Activated T-cell treated with anti-CD3 and anti-CD28 coated beads, Interleukin-2, amount 50 U/mL, for 24 hours (primary cell): Measurements from ENCODE around the gene ATAD2B.

ENCODE experiments used
- DNase-seq: peaks from one replicate; pipeline ENCODE4 v3.0.0-alpha.2; 2020
- H3K27ac Mint-ChIP-seq: 2 replicates; pipeline ENCODE4 v1.8.0; 2020; ENCODE audit warnings: mild to moderate bottlenecking, mixed read lengths
- H3K27me3 Mint-ChIP-seq: 2 replicates; pipeline ENCODE4 v1.8.0; 2020; ENCODE audit warnings: mixed read lengths
- H3K36me3 Mint-ChIP-seq: 2 replicates; pipeline ENCODE4 v1.8.0; 2020; ENCODE audit warnings: low read depth, mixed read lengths
- H3K4me1 Mint-ChIP-seq: 2 replicates; pipeline ENCODE4 v1.8.0; 2020; ENCODE audit warnings: low read depth, mixed read lengths
- H3K4me3 Mint-ChIP-seq: 2 replicates; pipeline ENCODE4 v1.8.0; 2020; ENCODE audit warnings: mild to moderate bottlenecking, moderate library complexity, mixed read lengths
- H3K9me3 Mint-ChIP-seq: 2 replicates; pipeline ENCODE4 v1.8.0; 2020; ENCODE audit warnings: mixed read lengths

The ATAD2B gene

DNA sequence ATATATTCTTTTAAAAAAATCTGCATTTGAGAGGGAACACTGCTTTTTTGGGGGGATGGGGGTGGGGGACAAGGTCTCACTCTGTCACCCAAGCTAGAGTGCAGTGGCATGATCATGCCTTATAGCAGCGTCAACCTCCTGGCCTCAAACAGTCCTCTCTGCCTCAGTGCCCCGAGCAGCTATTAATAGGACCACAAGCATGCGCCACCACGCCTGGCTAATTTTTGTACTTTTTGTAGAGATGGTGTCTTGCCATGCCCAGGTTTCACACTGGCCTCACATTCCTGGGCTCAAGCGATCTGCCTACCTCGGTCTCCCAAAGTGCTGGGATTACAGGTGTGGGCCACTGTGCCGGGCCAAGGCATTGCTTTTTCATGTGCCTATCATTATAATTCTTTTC lies 154.2 kb downstream of the ATAD2B start:
- Mint-ChIP-seq H3K4me1 (no peaks in the 10 kb centered on the region), H3K4me3 (no peak overlapping the region), H3K27me3 (no peaks in the 10 kb centered on the region), H3K36me3 (peaks cover 69% of the 10 kb centered on the region), H3K9me3 (no peaks in the 10 kb centered on the region), H3K27ac (no peak overlapping the region)
- no peak for DNase-seq

DNA sequence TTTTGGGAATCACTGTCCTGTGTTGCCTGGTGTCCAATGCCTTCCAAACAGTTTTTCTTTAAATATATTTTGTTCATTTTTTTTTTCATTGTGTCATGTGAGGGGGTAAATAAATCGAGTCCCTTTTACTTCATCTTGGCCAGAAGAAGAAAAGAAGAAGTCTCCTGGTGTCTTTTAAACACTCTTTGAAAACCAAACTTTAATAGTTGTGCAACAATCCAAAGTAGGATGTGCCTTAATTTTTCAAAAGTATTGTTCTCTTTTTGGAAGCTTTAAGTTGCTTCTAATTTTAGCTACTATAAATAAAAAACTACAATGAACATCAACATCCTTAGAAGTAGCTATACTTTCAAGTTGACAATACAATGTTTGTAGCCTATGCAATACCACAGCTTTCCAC lies 154.9 kb downstream of the ATAD2B start:
- Mint-ChIP-seq H3K36me3 (peaks cover 68% of the 10 kb centered on the region), H3K4me1 (no peaks in the 10 kb centered on the region), H3K27ac (no peak overlapping the region), H3K4me3 (no peak overlapping the region), H3K9me3 (no peaks in the 10 kb centered on the region), H3K27me3 (no peaks in the 10 kb centered on the region)
- no peak for DNase-seq

DNA sequence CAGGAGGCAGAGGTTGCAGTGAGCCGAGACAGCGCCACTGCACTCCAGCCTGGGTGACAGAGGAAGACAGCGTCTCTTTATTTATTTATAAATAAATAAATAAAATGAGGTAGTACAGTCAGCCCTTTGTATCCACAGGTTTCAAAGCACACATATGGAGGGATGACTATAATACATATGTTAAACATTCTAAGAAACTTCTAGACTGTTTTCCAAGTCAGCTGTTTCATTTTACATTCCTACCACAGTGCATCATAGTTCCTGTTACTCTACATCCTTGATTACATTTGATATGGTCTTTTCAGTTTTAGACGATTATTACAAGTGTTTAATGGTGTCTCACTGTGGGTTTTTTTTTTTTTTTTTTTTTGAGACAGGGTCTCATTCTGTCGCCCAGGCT lies 157.6 kb downstream of the ATAD2B start:
- no peak for DNase-seq
- peaks cover 62% of the 10 kb centered on the region for H3K36me3 Mint-ChIP-seq
- no peaks in the 10 kb centered on the region for H3K4me1 Mint-ChIP-seq
- H3K27me3 Mint-ChIP-seq: no peaks in the 10 kb centered on the region
- no peaks in the 10 kb centered on the region for H3K9me3 Mint-ChIP-seq
- no peak overlapping the region for H3K4me3 Mint-ChIP-seq
- no peak overlapping the region for H3K27ac Mint-ChIP-seq

- H3K36me3 Mint-ChIP-seq: peaks cover 59% of the 10 kb centered on the region
- no peaks in the 10 kb centered on the region for H3K9me3 Mint-ChIP-seq
- no peak for DNase-seq
- no peak overlapping the region for H3K4me3 Mint-ChIP-seq
- H3K4me1 Mint-ChIP-seq: no peaks in the 10 kb centered on the region
- H3K27ac Mint-ChIP-seq: no peak overlapping the region
- no peaks in the 10 kb centered on the region for H3K27me3 Mint-ChIP-seq
Measured at GRCh38 chr2:23767876-23768621, 158.9 kb downstream of the ATAD2B start.

DNA sequence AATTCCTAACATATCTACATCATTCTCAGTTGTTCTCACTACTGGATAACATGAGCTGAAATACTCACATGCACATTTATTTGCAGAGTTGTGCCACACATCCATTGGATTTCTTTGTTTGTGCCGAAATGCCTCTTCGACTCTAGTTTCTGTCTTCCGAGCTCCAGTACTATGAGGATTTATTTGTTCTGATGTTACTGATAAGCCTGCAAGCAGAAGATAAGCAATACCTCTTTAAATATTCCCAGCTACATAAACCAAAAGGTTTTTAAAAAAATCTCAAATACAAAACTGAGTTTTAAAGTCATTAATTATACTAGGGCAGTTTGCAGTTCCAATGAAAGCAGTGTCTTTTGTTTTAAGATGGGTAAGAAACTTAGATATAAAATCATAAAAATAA lies 164.8 kb downstream of the ATAD2B start:
- H3K27ac Mint-ChIP-seq: no peak overlapping the region
- H3K9me3 Mint-ChIP-seq: no peaks in the 10 kb centered on the region
- peaks cover 66% of the 10 kb centered on the region for H3K36me3 Mint-ChIP-seq
- DNase-seq: no peak
- H3K27me3 Mint-ChIP-seq: no peaks in the 10 kb centered on the region
- H3K4me3 Mint-ChIP-seq: no peak overlapping the region
- H3K4me1 Mint-ChIP-seq: peaks cover 20% of the 10 kb centered on the region

- peaks cover 20% of the 10 kb centered on the region for H3K4me1 Mint-ChIP-seq
- no peaks in the 10 kb centered on the region for H3K27me3 Mint-ChIP-seq
- H3K4me3 Mint-ChIP-seq: no peak overlapping the region
- peaks cover 70% of the 10 kb centered on the region for H3K36me3 Mint-ChIP-seq
- DNase-seq: no peak
- no peaks in the 10 kb centered on the region for H3K9me3 Mint-ChIP-seq
- peak overlapping the region; percentile 55 for H3K27ac Mint-ChIP-seq
Measured at GRCh38 chr2:23761638-23762037, 165.3 kb downstream of the ATAD2B start.

GRCh38 chr2:23760736-23761135 lies 166.2 kb downstream of the ATAD2B start:
- Mint-ChIP-seq H3K9me3 (no peaks in the 10 kb centered on the region), H3K4me3 (no peak overlapping the region), H3K27me3 (no peaks in the 10 kb centered on the region), H3K36me3 (peaks cover 75% of the 10 kb centered on the region), H3K4me1 (peaks cover 20% of the 10 kb centered on the region), H3K27ac (no peak overlapping the region)
- no peak for DNase-seq

GRCh38 chr2:23757686-23758433 lies 169.1 kb downstream of the ATAD2B start:
- peaks cover 20% of the 10 kb centered on the region for H3K4me1 Mint-ChIP-seq
- no peaks in the 10 kb centered on the region for H3K9me3 Mint-ChIP-seq
- no peak overlapping the region for H3K27ac Mint-ChIP-seq
- H3K36me3 Mint-ChIP-seq: peaks cover 84% of the 10 kb centered on the region
- H3K4me3 Mint-ChIP-seq: no peak overlapping the region
- no peak for DNase-seq
- no peaks in the 10 kb centered on the region for H3K27me3 Mint-ChIP-seq

- H3K9me3 Mint-ChIP-seq: no peaks in the 10 kb centered on the region
- H3K4me3 Mint-ChIP-seq: no peak overlapping the region
- H3K36me3 Mint-ChIP-seq: peaks cover 85% of the 10 kb centered on the region
Measured at GRCh38 chr2:23756593-23757292, 170.2 kb downstream of the ATAD2B start.

DNA sequence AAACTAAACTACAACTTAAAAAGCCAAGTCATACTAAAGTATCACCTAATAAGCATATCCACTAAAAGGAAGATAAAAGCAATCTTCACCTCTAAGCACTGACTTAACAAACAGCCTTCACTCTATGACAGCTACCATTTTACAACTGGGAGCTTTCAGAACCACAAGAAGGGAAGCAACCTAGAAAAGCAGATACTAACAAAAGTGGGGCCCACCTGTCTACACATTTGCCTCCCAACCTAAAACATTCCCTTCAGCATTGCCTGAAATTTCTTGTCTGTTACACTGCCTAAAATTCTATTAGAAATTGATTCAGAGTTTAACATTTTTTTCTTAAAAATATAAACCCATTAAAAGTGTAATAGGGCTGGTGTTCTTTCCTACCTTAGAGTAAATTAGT lies 172.0 kb downstream of the ATAD2B start:
- peaks cover 11% of the 10 kb centered on the region for H3K4me1 Mint-ChIP-seq
- no peak overlapping the region for H3K27ac Mint-ChIP-seq
- no peak overlapping the region for H3K4me3 Mint-ChIP-seq
- no peaks in the 10 kb centered on the region for H3K9me3 Mint-ChIP-seq
- H3K36me3 Mint-ChIP-seq: peaks cover 87% of the 10 kb centered on the region
- no peaks in the 10 kb centered on the region for H3K27me3 Mint-ChIP-seq
- DNase-seq: no peak

More at GRCh38 chr2:23756593-23757292, 170.2 kb downstream of the ATAD2B start:
- no peak overlapping the region for H3K27ac Mint-ChIP-seq
- peaks cover 14% of the 10 kb centered on the region for H3K4me1 Mint-ChIP-seq
- no peak for DNase-seq
- no peaks in the 10 kb centered on the region for H3K27me3 Mint-ChIP-seq

DNA sequence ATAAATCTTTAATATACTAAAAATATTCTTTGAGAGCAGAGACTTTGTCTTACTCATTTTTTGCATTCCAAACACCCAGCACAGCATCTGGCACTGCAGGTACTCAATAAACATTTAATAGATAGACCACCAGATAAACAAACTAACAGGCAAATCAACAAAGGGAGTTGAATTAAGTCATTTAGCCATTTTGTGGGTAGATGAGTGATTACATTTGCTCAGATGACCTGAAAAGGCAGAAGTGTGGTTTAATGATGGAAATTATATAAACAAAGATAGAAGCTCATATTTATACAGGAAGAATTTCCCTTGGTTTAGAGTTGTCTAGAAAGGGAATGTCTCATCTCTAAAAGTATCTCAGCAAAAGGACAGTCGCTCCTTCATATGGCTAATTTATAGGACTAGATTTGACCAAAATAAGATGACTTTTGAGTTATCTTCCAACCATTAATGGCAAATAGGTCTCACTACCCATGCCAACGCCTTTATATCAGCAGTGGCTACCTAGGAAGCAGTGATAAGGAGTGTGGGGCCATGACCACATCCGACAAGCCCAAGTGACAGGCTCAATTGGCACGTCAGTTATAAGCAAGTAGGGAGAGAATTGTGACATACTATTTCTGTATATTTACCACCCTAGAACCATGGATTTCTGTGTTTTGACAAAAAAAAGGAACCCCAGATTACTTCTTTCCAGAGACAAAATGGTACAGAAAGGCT lies 173.5 kb downstream of the ATAD2B start:
- Mint-ChIP-seq H3K36me3 (peaks cover 90% of the 10 kb centered on the region), H3K4me1 (peaks cover 11% of the 10 kb centered on the region), H3K4me3 (no peak overlapping the region), H3K27me3 (no peaks in the 10 kb centered on the region), H3K9me3 (no peaks in the 10 kb centered on the region), H3K27ac (no peak overlapping the region)
- DNase-seq: no peak

GRCh38 chr2:23751747-23752265 lies 175.1 kb downstream of the ATAD2B start:
- no peak for DNase-seq
- no peak overlapping the region for H3K4me3 Mint-ChIP-seq
- H3K4me1 Mint-ChIP-seq: no peaks in the 10 kb centered on the region
- H3K36me3 Mint-ChIP-seq: peaks cover 78% of the 10 kb centered on the region
- H3K27me3 Mint-ChIP-seq: no peaks in the 10 kb centered on the region
- H3K9me3 Mint-ChIP-seq: no peaks in the 10 kb centered on the region
- H3K27ac Mint-ChIP-seq: no peak overlapping the region

DNA sequence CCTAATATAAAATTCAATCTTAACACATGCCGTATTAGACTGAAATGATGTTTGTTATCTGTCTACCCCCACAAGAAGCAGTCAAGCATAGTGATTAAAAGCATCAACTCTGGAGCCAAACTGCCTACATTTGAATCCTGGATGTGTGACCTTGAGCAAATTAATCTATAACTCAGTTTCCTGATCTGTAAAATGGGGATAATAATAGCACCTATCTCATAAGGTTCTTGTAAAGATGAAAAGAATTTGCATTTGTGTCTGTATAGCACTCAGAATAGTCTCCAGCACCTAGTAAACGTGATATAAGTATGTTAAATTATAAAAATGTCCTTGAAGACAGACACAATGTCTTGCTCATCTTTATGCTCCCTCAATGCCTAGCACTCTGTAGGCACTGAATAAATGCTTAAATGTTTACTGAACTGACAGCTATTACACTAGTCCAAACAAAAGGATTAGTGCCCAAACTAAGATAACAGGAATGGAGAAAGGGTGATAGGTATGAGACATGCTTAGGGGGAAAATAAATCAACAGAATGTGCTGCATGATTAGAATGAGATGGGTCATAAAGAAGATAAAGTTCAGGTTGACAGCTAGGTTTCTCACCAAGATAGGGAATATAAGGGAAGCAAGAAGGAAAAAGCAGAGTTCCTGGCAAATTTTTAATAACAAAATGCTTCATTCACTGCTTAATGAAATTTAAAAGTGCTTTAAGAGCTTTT lies 180.6 kb downstream of the ATAD2B start:
- H3K36me3 Mint-ChIP-seq: peaks cover 53% of the 10 kb centered on the region
- H3K27me3 Mint-ChIP-seq: no peaks in the 10 kb centered on the region
- DNase-seq: no peak
- H3K27ac Mint-ChIP-seq: no peak overlapping the region
- no peaks in the 10 kb centered on the region for H3K4me1 Mint-ChIP-seq
- no peak overlapping the region for H3K4me3 Mint-ChIP-seq
- H3K9me3 Mint-ChIP-seq: peaks cover 5% of the 10 kb centered on the region

DNA sequence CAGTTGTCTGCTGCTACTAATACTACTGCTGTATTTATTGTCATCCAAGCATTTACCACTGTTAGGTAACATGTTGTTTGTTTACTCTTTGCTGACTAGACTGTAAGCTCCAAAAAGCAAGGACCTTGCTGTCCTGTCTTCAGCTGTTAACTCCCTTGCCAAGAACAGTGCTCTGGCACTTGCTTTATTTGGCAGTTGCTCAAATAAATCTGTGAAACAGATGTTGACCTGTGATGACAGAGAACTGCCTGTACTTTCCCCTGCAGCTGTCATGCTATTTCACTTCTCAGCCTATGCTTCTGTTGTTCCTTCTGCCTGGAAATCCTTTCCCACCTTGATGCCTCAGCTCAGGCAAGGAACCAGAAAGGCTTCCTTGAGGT lies 181.2 kb downstream of the ATAD2B start:
- Mint-ChIP-seq H3K4me3 (no peak overlapping the region), H3K4me1 (no peaks in the 10 kb centered on the region), H3K36me3 (peaks cover 48% of the 10 kb centered on the region), H3K9me3 (peaks cover 5% of the 10 kb centered on the region), H3K27ac (no peak overlapping the region), H3K27me3 (no peaks in the 10 kb centered on the region)
- no peak for DNase-seq
